Measurements from ENCODE around the gene PCBP1.

GRCh38 chr2:70116936-70117552 lies 29.8 kb downstream of the PCBP1 start:
- TF ChIP-seq CTCF (conservative IDR thresholded peaks at IDR 0.05 in 1 of 2, IDR thresholded peaks at IDR 0.05 in 1 of 2; ENCODE audit: low read depth in 1 of 2, low read length in 2 of 2) (no peak), EZH2 (IDR thresholded peaks at IDR 0.05; ENCODE audit: low read length, missing control alignments) (no peak)

Measured in fibroblast of lung (primary cell).